Effector CD8-positive, alpha-beta T cell (primary cell): ENCODE results near the gene ATOX1.

Experiments used
- DNase-seq: peaks from one replicate; lab custom pipeline; 2025; lab: John Stamatoyannopoulos, UW

ATOX1 gene

DNA sequence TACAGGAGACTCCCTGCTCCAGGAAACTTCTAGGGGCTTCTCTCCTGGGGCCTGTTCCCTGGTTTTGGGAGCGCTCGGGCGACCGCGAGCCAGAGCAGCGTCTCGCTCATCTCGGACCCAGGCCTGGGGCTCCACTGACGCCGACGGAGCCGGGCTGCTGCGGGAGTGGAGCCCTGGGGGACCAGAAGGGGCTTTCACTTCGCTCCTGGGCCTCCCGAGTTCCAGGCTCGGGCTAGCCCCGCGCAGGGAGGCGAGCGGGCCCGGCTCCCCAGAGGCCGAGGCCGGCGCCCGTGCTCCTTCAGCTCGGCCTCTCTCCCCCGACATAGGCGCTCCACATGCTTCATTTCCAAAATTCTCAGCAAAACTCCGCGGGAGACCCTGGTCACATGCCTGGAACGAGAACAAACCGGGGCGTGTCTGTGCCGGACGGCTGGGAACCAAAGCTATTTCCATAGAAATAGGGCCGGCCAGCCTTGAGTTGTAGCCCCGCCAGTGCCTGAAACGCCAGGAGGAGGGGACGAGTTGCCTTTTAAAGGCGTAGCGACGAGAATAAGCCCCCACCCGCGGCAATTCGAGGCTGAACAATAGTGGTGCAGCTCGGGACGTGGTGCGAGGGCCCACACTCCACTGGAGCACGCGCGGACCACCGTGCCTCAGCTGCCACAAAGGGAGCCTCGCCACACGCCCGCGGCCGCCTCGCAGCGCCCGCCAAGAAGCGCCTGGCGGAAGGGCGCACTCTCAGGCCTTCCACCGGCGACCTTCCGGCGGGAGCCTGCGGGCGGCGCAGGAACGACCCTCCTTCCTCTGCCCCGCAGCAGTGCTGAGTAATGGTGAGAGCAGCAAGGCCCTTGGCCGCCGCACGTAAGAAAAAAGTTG, 12.2 kb upstream of the ATOX1 start:
- peak; percentile 56 for DNase-seq

DNA sequence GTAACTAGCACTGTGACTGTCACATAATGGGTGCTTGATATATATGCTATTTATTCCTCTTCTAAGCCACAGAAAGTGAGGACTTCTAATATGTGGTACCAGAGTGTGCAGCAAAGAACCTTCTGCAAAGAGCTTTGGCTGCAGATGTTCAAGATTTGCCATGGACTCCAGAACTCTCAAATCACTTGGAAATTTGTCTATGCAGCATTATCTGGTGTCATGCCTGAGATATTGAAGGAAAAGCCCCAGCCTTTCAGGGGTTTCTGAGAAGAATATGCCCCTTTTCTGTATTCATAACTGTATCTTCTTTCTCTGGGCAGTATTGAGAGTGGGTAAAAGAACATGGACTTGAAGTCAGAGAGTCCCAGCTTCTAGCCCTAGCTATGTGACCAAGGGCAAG, 8.5 kb upstream of the ATOX1 start:
- DNase-seq: no peak

DNA sequence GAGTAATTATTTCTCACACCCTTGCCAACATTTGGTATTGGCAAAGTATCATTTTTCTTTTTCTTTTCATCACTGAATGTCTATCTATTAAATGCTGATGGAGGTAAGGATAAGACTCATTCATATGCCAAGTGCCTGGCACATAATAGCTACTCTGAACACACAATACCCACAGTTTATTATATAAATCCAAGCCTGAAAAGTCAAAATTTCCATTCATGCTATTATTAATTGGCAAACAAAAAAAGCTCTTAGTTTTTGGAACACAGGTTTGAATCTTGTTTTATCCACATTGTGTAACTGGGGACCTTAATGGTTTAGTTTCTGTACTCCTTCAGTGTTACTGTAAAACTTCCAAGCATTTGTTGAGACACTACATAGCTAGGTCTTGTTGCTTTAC, 6.4 kb upstream of the ATOX1 start:
- no peak for DNase-seq

DNA sequence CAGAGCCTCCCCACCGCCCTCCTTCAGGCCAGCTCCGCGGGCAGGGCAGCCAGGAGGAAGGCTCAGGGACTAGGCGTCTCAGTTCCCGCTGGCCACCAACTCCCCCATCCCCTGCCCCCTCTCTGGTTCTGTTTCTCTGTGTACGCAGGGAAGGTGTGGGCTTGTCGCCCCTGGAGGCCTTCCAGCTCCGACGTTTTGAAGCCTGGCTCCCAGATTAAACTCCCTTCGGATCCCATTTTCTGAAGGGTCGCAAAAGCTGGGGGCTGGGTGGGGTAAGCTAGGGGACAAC, 346 bp downstream of the ATOX1 start:
- no peak for DNase-seq

GRCh38 chr5:151757233-151758140, 944 bp downstream of the ATOX1 start:
- DNase-seq: no peak

- no peak for DNase-seq
Measured at GRCh38 chr5:151755383-151755782, 3.0 kb downstream of the ATOX1 start.

DNA sequence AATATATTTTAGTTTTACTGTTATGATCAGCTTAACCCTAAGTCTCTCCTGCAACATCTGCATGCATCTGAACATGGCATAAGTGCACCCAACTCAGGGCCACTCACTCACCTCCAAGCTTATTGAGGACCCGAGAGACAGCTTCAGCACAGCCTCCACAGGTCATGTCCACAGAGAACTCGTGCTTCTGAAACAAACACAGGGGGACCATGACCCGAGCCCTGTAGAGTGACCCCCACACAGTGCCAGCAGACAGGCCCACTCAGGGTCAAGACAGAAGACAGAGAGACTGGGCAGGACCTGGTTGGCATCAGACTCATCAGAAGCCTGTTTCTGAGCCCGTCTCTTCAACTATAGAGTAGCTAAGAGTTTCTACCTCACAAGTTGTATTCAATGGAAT, 6.8 kb downstream of the ATOX1 start:
- DNase-seq: no peak

DNA sequence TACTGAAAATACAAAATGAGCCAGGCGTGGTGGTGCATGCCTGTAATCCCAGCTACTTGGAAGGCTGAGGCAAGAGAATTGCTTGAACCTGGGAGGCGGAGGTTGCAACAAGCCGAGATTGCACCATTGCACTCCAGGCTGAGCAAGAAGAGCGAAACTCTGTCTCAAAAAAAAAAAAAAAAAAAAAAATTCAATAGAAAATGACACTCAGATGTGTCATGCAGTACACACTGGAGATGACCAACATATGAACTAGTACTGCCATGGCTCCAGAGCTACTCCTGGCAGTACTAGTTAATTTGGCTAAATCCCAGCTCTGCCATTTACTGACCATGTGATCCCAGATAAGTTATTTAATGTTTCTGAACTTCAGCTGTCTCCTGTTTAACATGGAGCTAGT, 7.3 kb downstream of the ATOX1 start:
- DNase-seq: no peak

DNA sequence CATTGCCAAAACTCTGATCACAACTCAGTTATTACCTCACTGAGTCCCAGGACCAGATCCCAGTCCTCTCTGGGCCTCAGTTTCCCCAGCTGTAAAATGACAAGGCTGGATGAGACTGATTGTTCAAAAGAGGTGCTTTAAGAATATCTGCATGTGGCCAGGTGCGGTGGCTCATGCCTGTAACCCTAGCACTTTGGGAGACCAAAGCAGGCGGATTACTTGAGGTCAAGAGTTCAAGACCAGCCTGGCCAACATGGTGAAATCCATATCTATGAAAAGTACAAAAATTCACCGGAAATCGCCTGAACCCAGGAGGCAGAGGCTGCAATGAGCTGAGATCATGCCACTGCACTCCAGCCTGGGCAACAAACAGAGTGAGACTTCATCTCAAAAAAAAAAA, 8.3 kb downstream of the ATOX1 start:
- no peak for DNase-seq

DNA sequence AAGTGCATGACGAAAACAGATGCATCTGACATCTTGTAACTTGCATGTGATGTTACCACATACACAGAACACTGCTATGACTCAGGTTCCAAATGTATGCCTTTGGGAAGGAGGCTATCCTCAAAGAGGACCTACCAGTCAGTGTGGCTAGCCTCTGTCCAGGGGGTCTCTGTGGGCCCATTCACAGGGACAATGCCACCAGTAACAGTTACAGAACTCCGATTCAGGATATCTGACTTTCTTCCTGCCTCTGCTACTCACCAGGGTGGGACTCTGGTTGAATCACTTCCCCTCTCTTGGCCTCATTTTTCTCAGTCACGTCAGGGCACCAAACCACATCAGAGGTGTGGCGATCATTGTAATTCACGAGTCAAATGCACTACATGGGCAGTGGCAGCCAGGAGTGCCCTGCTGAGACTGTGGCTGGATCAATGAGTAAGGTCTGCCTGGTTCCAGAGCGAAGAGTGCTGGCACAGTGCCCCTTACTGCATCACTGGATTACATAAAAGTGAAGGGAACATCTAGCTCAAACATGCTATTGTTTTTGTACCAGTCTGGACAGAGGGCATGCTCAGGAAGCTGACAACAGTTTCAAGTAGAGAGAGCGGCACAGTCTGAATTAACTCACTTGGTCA, 13.2 kb downstream of the ATOX1 start:
- no peak for DNase-seq

- DNase-seq: no peak
Measured at GRCh38 chr5:151743530-151743929, 14.9 kb downstream of the ATOX1 start.

DNA sequence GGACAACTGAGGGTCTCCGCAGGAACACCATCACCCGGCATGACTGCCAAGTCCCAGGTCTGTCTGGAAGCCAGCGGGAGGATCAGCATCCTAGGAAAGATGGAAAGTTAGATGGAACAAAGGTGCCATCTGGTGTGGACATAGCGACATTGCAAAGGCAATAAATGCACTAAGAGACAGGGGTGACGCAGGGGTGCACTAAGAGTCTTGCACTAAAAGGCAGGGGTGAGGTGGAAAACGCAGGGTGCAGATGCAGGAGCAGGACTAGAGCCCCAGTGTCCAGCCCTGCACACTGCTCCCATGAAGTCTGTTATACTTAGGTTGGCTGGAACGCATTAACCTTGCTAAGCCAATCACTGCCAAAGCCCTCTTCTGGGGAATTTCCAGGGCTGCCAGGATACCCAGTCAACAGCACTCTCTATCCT, 15.5 kb downstream of the ATOX1 start:
- no peak for DNase-seq

DNA sequence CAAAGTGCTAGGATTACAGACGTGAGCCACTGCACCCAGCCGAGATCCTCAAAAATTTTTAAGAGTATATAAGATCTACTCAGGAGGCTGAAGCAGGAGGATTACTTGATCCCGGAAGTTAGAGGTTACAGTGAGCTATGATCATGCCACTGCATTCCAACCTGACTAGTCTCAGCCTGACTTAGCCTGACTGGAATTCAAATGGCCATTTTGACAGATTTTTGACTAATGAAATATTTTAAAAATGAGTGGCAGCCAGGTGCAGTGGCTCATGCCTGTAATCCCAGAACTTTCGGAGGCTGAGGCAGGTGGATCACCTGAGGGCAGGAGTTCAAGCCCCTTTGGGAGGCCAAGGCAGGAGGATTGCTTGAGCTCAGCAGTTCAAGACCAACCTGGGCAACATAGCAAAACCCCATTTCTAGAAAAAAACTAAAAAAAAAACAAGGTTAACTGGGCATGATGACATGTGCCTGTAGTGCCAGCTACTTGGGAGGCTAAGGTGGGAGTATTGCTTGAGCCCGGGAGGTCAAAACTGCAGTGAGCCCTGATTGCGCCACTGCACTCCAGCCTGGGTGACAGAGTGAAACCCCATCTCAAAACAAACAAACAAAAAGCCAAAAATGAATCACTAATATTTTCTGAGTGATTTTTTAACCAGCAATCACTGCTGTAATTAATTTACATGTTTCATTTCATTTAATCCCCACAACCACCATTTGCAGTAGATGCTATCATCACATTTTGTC, 16.6 kb downstream of the ATOX1 start:
- no peak for DNase-seq

GRCh38 chr5:151740958-151741373, 17.5 kb downstream of the ATOX1 start:
- DNase-seq: no peak

GRCh38 chr5:151740336-151740942, 18.0 kb downstream of the ATOX1 start:
- DNase-seq: peak; percentile 6

GRCh38 chr5:151739939-151740335, 18.5 kb downstream of the ATOX1 start:
- no peak for DNase-seq

DNA sequence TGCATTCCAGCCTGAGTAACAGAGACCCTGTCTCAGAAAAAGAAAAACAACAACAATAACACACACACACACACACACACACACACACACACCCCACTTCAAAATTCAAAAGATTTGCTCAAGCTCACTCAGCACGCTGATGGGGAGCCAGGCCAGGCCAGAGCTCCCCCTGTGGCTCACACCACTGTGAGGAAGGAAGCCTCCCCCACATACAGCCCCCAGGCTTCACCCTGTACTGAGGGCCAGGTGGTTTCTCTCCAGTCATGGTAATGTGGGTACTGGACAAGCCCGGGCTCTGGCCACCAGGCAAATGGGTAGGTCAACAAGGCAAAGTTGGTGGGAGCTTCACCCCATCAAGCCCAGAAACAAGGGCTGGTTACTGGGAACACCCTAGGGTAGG, 19.0 kb downstream of the ATOX1 start:
- DNase-seq: no peak

DNA sequence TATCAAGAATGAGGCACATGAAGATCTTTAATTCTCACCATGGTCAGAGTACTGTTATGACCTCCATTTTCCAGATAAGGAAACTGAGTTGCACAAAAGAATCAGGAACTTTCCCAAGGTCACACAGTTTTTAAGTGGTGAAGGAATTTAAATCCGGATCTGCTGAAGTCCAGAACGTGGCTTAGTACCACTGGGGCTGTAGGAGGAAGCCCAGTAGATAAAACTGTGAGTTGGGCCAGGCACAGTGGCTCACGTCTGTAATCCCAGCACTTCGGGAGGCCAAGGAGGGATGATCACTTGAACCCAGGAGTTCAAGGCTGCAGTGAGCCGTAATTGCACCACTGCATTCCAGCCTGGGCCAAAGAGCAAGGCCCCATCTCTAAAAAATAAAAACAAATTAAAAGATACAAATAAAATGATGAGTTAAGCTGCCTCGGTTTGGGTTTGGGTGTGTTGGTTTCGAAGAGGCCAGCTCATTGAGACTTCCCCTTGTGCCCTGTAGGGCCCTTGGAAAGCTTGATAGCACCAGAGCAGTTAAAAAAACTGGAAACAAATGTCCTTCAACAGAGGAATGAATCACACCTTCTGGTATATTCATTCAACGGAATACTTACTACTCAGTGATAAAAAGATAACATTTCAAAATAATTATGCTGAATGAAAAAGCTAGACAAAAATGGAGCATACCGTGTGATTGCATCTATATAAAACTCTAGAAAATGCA, 20.1 kb downstream of the ATOX1 start:
- DNase-seq: no peak

GRCh38 chr5:151737431-151737830, 21.0 kb downstream of the ATOX1 start:
- DNase-seq: no peak

- no peak for DNase-seq
Measured at GRCh38 chr5:151735646-151736045, 22.8 kb downstream of the ATOX1 start.

- no peak for DNase-seq
Measured at GRCh38 chr5:151734064-151734408, 24.4 kb downstream of the ATOX1 start.
